NCI-H2081 (cell line): Measurements from ENCODE around the gene EIF4B.

Source experiments
- DNase-seq, 2 experiments: peaks; one replicate each; lab custom pipeline; 2025; lab: John Stamatoyannopoulos, UW

The EIF4B gene

GRCh38 chr12:53047221-53048032, 41.2 kb downstream of the EIF4B start:
- DNase-seq: peak; percentile 41 to 63

GRCh38 chr12:53048033-53048779, 42.0 kb downstream of the EIF4B start:
- peak in 1 of 2 experiments; percentile 37 for DNase-seq

GRCh38 chr12:53048780-53049401, 42.6 kb downstream of the EIF4B start:
- no peak for DNase-seq

GRCh38 chr12:53049571-53050318, 43.5 kb downstream of the EIF4B start, which contains the start of gene TNS2:
TSS of gene TNS2 (plus strand) at chr12:53050065. CDS start at chr12:53050186, 121 bp downstream.
- DNase-seq: peak; percentile 34 to 44

- no peak for DNase-seq
These were observed 44.3 kb downstream of the EIF4B start for GRCh38 chr12:53050426-53051057.

GRCh38 chr12:53051058-53051880, 45.0 kb downstream of the EIF4B start:
- no peak for DNase-seq

- DNase-seq: no peak
These were observed 45.7 kb downstream of the EIF4B start for GRCh38 chr12:53051881-53052412.

GRCh38 chr12:53052419-53053217, 46.4 kb downstream of the EIF4B start:
- peak; percentile 42 to 72 for DNase-seq

- DNase-seq: peak; percentile 85 to 87
These were observed 47.2 kb downstream of the EIF4B start for GRCh38 chr12:53053218-53054111.

- DNase-seq: peak; percentile 94 to 96
These were observed 48.0 kb downstream of the EIF4B start for GRCh38 chr12:53054112-53054878.

- DNase-seq: no peak
These were observed 49.4 kb downstream of the EIF4B start for GRCh38 chr12:53055471-53056266.

- DNase-seq: no peak
These were observed 50.0 kb downstream of the EIF4B start for GRCh38 chr12:53056296-53056695.

- no peak for DNase-seq
These were observed 50.6 kb downstream of the EIF4B start for GRCh38 chr12:53056901-53057300.

- no peak for DNase-seq
These were observed 51.7 kb downstream of the EIF4B start for GRCh38 chr12:53057816-53058500.

GRCh38 chr12:53058674-53059433, 52.6 kb downstream of the EIF4B start:
- DNase-seq: no peak
